ENCODE data around the gene SLC5A9.

DNA sequence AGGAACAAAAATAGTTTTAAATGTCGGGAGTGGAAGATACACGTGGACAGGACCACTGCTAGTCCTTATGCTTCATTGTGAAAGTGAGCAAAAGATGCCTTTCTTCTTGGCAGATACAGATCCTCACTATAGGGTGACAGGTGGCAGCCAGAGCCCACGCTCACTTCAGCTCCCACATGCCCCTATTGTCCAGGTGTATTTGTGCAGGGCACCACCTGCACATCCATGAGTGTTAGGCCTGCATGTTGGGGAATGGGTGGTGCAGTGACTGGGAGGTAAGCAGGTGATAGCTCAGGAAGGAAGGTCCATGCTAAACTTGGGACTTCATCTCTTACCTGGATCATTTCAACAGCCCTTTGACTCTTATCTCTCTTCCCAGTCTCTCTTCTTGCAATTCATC is 27.4 kb downstream of the SLC5A9 start:
- no peak for TF ChIP-seq EZH2phosphoT487 (IDR thresholded peaks at IDR 0.05)
- TF ChIP-seq CTCF (IDR thresholded peaks at IDR 0.05) = no peak
- no peak for TF ChIP-seq EZH2 (IDR thresholded peaks at IDR 0.05)

Data from neural progenitor cell (in vitro differentiated cells).